ENCODE results near the gene CFAP20DC. TPM values are rescaled to one million over a fixed set of nuclear protein-coding genes. Genes with fewer than 3 reads are reported as not detected.
"Not testable (repeated sequence)": the region's sequence is repeated elsewhere in the genome, so short reads cannot be mapped to it uniquely, and the experiment has no call there.

Gene CFAP20DC
- total and polyA plus RNA-seq, 4 experiments from 2014 or later: 0.07 to 0.50 (median 0.26) TPM

- H3K27ac ChIP-seq (ENCODE audit: low read depth, low read length); CTCF ChIA-PET (ENCODE audit: partially characterized antibody); DNase-seq; H3K27ac Mint-ChIP-seq; H3K4me3 Mint-ChIP-seq; POLR2A ChIA-PET (ENCODE audit: partially characterized antibody); intact Hi-C loops (cut with micrococcal nuclease); H3K4me3 ChIP-seq (ENCODE audit: low read length in 2 of 2); H3K9me3 Mint-ChIP-seq; H3K4me1 ChIP-seq (ENCODE audit: insufficient read depth, low read length); H3K36me3 ChIP-seq (ENCODE audit: insufficient read depth, low read length); H3K36me3 Mint-ChIP-seq; H3K27me3 Mint-ChIP-seq; H3K27me3 ChIP-seq (ENCODE audit: insufficient read depth, low read length); H3K9me3 ChIP-seq (ENCODE audit: control insufficient read depth in 1 of 2, low read length in 2 of 2); H3K4me1 Mint-ChIP-seq: not testable (repeated sequence)
Observed at GRCh38 chr3:58806551-58807244, 243.1 kb downstream of the CFAP20DC start.

DNA sequence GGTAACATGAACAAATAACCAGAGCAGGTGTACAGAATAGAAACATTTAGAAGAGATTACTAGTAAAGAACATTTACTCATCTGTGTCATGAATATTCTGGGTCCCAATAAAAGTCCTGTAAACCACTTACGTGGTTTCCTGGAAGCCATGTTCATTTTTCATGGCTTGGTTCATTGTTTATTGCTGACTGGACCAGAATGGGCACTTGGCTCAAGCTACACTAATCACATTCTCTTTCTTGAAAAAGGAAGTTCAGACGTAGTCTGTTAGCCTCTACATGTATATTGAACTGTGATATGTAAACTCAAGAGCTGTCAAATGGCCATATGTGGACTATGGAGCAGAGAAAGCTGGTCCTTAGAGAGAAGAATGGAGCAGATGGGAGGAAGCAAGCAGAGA is 244.9 kb downstream of the CFAP20DC start:
- intact Hi-C loops (cut with micrococcal nuclease): no loop called here
- ChIA-PET CTCF (ENCODE audit: partially characterized antibody) (no interaction called here), POLR2A (ENCODE audit: partially characterized antibody) (no interaction called here)
- Histone ChIP-seq H3K9me3 (ENCODE audit: control insufficient read depth in 1 of 2, low read length in 2 of 2) (no peaks in the 10 kb centered on the region), H3K4me3 (ENCODE audit: low read length in 2 of 2) (no peak overlapping the region), H3K36me3 (ENCODE audit: insufficient read depth, low read length) (no peaks in the 10 kb centered on the region), H3K27me3 (ENCODE audit: insufficient read depth, low read length) (no peaks in the 10 kb centered on the region), H3K27ac (ENCODE audit: low read depth, low read length) (no peak overlapping the region), H3K4me1 (ENCODE audit: insufficient read depth, low read length) (no peaks in the 10 kb centered on the region)
- Mint-ChIP-seq H3K9me3 (peaks cover 0 to 6% (median 0%) of the 10 kb centered on the region in 8 donors), H3K27ac (no peak overlapping the region), H3K27me3 (no peaks in the 10 kb centered on the region), H3K36me3 (no peaks in the 10 kb centered on the region), H3K4me3 (no peak overlapping the region), H3K4me1 (no peaks in the 10 kb centered on the region)
- DNase-seq: no peak

- POLR2A ChIA-PET (ENCODE audit: partially characterized antibody): no interaction called here
- Histone ChIP-seq H3K4me1 (ENCODE audit: insufficient read depth, low read length) (no peaks in the 10 kb centered on the region), H3K27ac (ENCODE audit: low read depth, low read length) (no peak overlapping the region), H3K36me3 (ENCODE audit: insufficient read depth, low read length) (no peaks in the 10 kb centered on the region), H3K9me3 (ENCODE audit: control insufficient read depth in 1 of 2, low read length in 2 of 2) (no peaks in the 10 kb centered on the region), H3K27me3 (ENCODE audit: insufficient read depth, low read length) (no peaks in the 10 kb centered on the region), H3K4me3 (ENCODE audit: low read length in 2 of 2) (no peak overlapping the region)
- Mint-ChIP-seq H3K27me3 (no peaks in the 10 kb centered on the region), H3K27ac (no peak overlapping the region), H3K36me3 (no peaks in the 10 kb centered on the region), H3K4me3 (no peak overlapping the region), H3K9me3 (no peaks in the 10 kb centered on the region), H3K4me1 (no peaks in the 10 kb centered on the region)
- DNase-seq: no peak
- intact Hi-C loops (cut with micrococcal nuclease): no loop called here
- CTCF ChIA-PET (ENCODE audit: partially characterized antibody): no interaction called here
Observed at GRCh38 chr3:58801541-58801940, 248.3 kb downstream of the CFAP20DC start.

GRCh38 chr3:58800940-58801339 is 248.9 kb downstream of the CFAP20DC start:
- Mint-ChIP-seq H3K4me1 (no peaks in the 10 kb centered on the region), H3K9me3 (no peaks in the 10 kb centered on the region), H3K27me3 (no peaks in the 10 kb centered on the region), H3K27ac (no peak overlapping the region), H3K36me3 (no peaks in the 10 kb centered on the region), H3K4me3 (no peak overlapping the region)
- H3K4me1 ChIP-seq (ENCODE audit: insufficient read depth, low read length): no peaks in the 10 kb centered on the region
- DNase-seq: no peak
- ChIA-PET CTCF (ENCODE audit: partially characterized antibody) (no interaction called here), POLR2A (ENCODE audit: partially characterized antibody) (no interaction called here)
- H3K27ac ChIP-seq (ENCODE audit: low read depth, low read length): no peak overlapping the region
- H3K9me3 ChIP-seq (ENCODE audit: control insufficient read depth in 1 of 2, low read length in 2 of 2): no peaks in the 10 kb centered on the region
- no peaks in the 10 kb centered on the region for H3K27me3 ChIP-seq (ENCODE audit: insufficient read depth, low read length)
- no peak overlapping the region for H3K4me3 ChIP-seq (ENCODE audit: low read length in 2 of 2)
- intact Hi-C loops (cut with micrococcal nuclease): no loop called here
- H3K36me3 ChIP-seq (ENCODE audit: insufficient read depth, low read length): no peaks in the 10 kb centered on the region

- no peak overlapping the region for H3K27ac Mint-ChIP-seq
- no peaks in the 10 kb centered on the region for H3K36me3 ChIP-seq (ENCODE audit: insufficient read depth, low read length)
- H3K27ac ChIP-seq (ENCODE audit: low read depth, low read length): no peak overlapping the region
- no peak for DNase-seq
- no peaks in the 10 kb centered on the region for H3K4me1 ChIP-seq (ENCODE audit: insufficient read depth, low read length)
- intact Hi-C loops (cut with micrococcal nuclease): no loop called here
- POLR2A ChIA-PET (ENCODE audit: partially characterized antibody): no interaction called here
- H3K9me3 ChIP-seq (ENCODE audit: control insufficient read depth in 1 of 2, low read length in 2 of 2): no peaks in the 10 kb centered on the region
- H3K9me3 Mint-ChIP-seq: no peaks in the 10 kb centered on the region
- no peaks in the 10 kb centered on the region for H3K27me3 Mint-ChIP-seq
- CTCF ChIA-PET (ENCODE audit: partially characterized antibody): no interaction called here
- no peaks in the 10 kb centered on the region for H3K4me1 Mint-ChIP-seq
- no peaks in the 10 kb centered on the region for H3K27me3 ChIP-seq (ENCODE audit: insufficient read depth, low read length)
- no peaks in the 10 kb centered on the region for H3K36me3 Mint-ChIP-seq
- no peak overlapping the region for H3K4me3 ChIP-seq (ENCODE audit: low read length in 2 of 2)
- H3K4me3 Mint-ChIP-seq: no peak overlapping the region
Observed at GRCh38 chr3:58800032-58800431, 249.8 kb downstream of the CFAP20DC start.

DNA sequence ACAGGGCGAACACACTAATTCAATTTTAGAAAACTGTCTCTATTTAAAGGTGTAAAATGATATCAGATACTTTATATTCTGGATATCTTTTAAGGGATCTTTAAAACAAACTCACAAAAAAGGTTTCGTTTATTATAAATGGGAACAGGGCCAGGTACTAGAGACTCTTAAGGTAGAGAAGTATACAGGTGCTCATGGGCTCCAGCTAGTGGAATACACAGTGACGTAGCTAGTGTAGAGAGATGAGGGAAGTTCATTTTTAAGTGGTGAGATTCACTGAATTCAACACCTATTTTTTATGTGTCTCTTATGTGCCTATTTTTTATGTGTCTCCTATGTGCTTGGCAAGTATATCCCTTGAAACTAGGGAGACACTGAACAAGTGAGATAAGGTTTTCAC is 250.6 kb downstream of the CFAP20DC start:
- DNase-seq: no peak
- Histone ChIP-seq H3K36me3 (ENCODE audit: insufficient read depth, low read length) (no peaks in the 10 kb centered on the region), H3K9me3 (ENCODE audit: control insufficient read depth in 1 of 2, low read length in 2 of 2) (no peaks in the 10 kb centered on the region), H3K27ac (ENCODE audit: low read depth, low read length) (no peak overlapping the region), H3K4me3 (ENCODE audit: low read length in 2 of 2) (no peak overlapping the region), H3K4me1 (ENCODE audit: insufficient read depth, low read length) (no peaks in the 10 kb centered on the region), H3K27me3 (ENCODE audit: insufficient read depth, low read length) (no peaks in the 10 kb centered on the region)
- Mint-ChIP-seq H3K27me3 (no peaks in the 10 kb centered on the region), H3K4me3 (no peak overlapping the region), H3K36me3 (no peaks in the 10 kb centered on the region), H3K9me3 (no peaks in the 10 kb centered on the region), H3K27ac (no peak overlapping the region), H3K4me1 (no peaks in the 10 kb centered on the region)
- intact Hi-C loops (cut with micrococcal nuclease): no loop called here
- POLR2A ChIA-PET (ENCODE audit: partially characterized antibody): no interaction called here
- CTCF ChIA-PET (ENCODE audit: partially characterized antibody): no interaction called here

DNA sequence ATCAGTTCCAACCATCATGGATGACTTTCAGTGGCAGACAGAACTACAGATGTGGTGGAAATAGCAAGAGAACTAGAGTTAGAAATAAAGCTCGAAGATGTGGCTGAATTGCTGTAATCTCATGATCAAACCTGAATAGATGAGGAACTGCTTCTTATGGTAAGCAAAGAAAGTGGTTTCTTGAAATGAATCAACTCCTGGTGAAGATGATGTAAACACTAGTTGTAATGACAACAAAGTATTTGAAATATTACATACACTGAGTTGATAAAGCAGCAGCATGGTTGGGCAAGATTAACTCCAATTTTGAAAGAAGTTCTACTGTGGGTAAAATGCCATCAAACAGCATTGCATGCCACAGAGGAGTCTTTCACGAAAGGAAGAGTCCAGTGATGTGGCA is 251.5 kb downstream of the CFAP20DC start:
- Histone ChIP-seq H3K36me3 (ENCODE audit: insufficient read depth, low read length) (no peaks in the 10 kb centered on the region), H3K4me1 (ENCODE audit: insufficient read depth, low read length) (no peaks in the 10 kb centered on the region), H3K4me3 (ENCODE audit: low read length in 2 of 2) (no peak overlapping the region), H3K9me3 (ENCODE audit: control insufficient read depth in 1 of 2, low read length in 2 of 2) (no peaks in the 10 kb centered on the region), H3K27me3 (ENCODE audit: insufficient read depth, low read length) (no peaks in the 10 kb centered on the region), H3K27ac (ENCODE audit: low read depth, low read length) (no peak overlapping the region)
- Mint-ChIP-seq H3K4me1 (no peaks in the 10 kb centered on the region), H3K9me3 (no peaks in the 10 kb centered on the region), H3K36me3 (no peaks in the 10 kb centered on the region), H3K27ac (no peak overlapping the region), H3K27me3 (no peaks in the 10 kb centered on the region), H3K4me3 (no peak overlapping the region)
- DNase-seq: no peak
- ChIA-PET POLR2A (ENCODE audit: partially characterized antibody) (no interaction called here), CTCF (ENCODE audit: partially characterized antibody) (no interaction called here)
- intact Hi-C loops (cut with micrococcal nuclease): no loop called here

DNA sequence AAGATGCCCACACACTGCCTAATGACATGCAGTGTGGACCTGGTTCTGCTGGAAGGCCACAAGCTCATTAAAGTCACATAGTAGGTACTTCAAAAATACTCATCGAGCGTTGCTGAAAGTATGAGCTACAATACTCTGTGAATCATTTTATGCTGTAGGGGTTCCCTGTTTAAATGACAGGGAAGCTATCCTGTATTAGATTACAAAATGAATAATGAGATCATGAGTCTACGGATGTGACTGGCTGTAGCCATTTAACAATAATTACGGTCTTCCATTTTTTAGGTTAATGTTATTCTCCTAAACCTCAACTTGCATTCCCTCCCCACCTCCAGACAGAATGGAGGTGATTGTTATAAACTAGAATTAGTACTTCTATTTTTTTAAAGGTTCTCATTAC is 255.1 kb downstream of the CFAP20DC start:
- Mint-ChIP-seq H3K36me3 (no peaks in the 10 kb centered on the region), H3K27ac (no peak overlapping the region), H3K4me1 (no peaks in the 10 kb centered on the region), H3K9me3 (no peaks in the 10 kb centered on the region), H3K27me3 (peaks cover 0 to 3% of the 10 kb centered on the region in 2 donors), H3K4me3 (no peak overlapping the region)
- Histone ChIP-seq H3K27ac (ENCODE audit: low read depth, low read length) (no peak overlapping the region), H3K27me3 (ENCODE audit: insufficient read depth, low read length) (no peaks in the 10 kb centered on the region), H3K4me1 (ENCODE audit: insufficient read depth, low read length) (no peaks in the 10 kb centered on the region), H3K36me3 (ENCODE audit: insufficient read depth, low read length) (no peaks in the 10 kb centered on the region), H3K4me3 (ENCODE audit: low read length in 2 of 2) (no peak overlapping the region), H3K9me3 (ENCODE audit: control insufficient read depth in 1 of 2, low read length in 2 of 2) (no peaks in the 10 kb centered on the region)
- intact Hi-C loops (cut with micrococcal nuclease): no loop called here
- ChIA-PET CTCF (ENCODE audit: partially characterized antibody) (no interaction called here), POLR2A (ENCODE audit: partially characterized antibody) (no interaction called here)
- no peak for DNase-seq
